Stimulated activated CD4-positive, alpha-beta T cell treated with anti-CD3 and anti-CD28 coated beads, Interleukin-15, amount 100 ng/mL, for 48 hours (primary cell): ENCODE measurements around the gene POP7.

ENCODE experiments used
- DNase-seq, 2 donors: peaks; one replicate each; pipeline ENCODE4 v3.0.0-alpha.2; 2020; ENCODE audit warnings: low read depth in 2 of 2

Gene POP7

DNA sequence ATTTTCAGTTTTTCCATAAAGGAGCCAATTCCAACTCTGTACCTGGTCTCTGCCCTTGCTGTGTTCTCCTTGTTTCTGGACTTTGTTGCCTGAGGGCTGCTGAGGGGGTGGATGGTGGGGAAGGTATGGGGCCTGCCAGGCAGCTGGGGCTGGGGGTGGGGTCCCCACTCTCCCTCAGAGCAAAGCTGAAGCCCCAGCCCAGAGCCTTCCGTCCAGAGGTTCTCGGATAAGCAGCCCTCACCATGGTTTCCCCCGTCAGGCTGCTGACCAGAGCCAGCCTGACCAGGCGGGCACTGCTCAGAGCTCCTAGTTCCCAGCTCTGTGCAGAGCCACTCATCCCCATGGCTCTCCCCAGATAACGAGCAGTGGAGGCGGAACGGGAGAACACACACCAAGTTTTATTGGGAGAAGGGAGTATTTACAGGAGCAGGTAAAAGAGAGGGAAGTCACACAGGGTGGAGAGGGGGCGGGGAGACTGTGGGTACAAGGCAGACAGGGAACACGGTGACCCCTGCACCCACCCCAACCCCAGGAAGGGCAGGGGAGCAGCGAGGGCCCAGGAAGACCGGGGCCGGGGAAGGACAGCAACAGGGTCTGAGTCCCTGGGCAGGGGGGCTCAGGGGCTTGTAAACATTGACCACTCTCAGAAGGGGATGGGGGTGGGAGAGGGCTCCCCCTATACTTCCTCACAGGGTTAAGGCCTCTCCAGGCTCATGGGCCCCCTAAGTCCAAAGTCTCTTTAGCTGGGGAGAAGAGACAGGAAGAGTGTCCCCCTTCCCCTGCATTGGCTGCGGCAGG, 26.6 kb upstream of the POP7 start:
- DNase-seq = no peak

DNA sequence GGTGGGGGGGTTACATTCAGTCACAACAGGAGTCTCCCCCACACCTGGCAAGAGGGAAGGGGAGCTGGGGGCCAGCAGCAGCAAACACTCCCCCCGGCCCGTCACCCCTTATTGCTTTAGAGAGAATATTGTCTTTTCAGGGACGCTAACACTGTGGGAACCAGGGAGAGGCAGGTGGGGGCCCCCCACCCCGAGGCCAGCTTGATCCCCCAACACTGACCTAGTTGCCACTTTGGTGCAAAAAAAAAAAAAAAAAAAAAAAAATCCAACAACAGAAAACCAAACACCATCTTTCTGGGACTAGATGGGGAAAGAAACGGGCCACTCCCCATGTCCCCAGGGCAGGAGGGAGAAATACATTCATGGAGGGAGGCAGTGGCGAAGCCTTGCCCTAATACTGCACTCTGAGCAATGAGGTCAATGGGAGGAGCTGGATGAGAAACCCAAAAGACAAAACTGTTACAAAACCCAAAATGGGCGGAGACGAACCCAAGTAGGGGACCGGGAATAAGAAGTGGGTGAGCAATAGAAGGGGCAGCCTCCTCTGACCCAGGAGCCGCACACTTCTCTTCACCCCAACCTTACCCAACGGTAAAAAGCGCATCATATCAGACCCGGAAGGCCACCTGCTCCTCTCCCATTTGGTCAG, 25.9 kb upstream of the POP7 start:
- DNase-seq = no peak

DNA sequence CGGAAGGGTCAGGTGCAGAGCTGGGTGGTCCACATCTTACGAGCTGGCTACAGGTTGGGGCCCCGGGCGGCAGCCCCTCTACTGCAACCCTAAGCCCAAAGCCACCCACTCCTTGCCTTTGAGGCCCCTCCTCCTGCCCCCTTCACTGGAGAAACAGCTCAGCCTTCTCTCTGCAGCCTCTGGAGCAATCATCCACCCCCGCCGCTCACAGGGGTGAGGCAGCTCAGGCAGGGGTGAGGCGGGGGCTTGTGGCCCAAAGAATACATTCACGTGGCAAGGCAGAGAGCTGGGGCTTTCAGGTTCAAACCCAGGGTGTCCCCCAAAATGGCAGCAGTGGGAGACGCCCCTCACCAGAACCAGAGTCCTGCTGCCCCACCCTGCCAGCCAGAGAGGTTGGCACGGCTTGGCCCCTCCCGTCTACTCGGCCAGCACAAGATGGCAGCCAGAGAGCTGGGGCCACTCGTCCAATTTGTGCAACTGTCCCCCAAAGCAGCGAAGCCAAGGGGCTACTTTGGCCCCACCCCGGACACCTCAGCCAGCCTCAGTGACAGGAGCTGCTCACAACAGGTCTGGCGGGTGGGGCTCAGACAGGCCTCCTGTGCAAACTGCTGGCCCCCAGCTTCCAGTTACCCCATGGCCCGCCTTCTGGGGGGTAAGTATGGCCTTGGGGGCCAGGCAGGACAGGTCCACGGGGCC, 25.2 kb upstream of the POP7 start:
- DNase-seq = no peak

DNA sequence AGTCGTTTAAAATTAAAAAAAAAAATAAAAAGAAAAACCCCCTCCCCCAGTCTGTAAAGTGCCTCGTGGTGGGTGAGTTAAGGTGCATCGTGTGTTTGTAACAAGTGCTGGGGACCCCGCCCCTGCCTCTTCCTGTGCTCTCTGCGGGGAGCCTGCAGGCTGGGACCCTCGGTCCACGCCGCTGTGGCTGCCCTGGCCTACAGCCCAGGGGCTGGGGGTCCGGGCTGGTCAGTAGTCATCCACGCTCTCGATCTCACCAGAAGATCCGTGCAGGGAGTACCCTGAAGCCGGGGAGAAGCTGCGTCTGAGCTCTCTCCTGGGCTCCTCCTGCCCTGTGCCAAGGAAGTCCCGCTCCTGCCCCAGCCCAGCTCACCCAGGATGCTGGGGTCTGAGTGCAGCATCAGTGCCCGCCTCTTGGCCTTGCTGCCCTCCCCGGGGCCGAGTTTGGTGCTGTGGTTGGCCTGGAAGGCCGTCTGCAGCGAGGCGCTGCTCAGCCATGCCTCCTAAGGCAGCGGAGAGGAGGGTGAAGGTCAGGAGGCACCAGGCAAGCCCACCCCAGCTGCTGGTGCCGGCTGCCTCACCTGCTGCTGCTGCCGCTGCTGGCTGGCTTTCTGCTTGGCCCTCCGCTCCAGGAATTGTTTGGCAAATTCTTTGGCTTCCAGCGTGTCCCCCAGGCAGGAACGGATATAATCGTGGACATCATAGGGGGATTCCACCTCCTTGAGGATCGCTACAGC, 24.3 kb upstream of the POP7 start:
- no peak for DNase-seq

DNA sequence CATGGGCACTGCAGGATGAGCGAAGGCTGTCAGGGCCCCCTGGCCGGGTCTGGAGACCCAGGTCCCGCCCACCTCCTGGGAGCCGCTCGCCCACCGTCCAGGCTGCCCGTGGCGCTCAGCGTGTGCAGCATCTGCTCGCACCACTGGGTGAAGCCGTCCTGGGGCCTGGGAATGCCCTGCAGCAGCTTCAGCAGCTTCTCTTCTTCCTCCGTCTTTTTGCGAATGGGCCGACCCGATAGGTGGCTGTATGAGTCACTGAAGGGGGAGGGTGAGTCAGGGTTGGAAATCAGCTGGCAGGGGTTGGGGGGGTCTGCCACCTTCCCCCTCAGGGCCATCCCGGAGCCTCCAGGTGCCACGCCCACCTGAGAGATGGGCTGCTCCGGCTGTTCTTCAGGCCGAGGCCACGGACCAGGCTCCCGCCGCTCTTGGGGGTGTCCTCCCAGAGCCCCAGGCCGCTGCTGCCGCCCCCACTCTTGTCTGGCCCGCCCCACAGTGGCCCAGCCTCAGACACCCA, 23.6 kb upstream of the POP7 start:
- DNase-seq = no peak

DNA sequence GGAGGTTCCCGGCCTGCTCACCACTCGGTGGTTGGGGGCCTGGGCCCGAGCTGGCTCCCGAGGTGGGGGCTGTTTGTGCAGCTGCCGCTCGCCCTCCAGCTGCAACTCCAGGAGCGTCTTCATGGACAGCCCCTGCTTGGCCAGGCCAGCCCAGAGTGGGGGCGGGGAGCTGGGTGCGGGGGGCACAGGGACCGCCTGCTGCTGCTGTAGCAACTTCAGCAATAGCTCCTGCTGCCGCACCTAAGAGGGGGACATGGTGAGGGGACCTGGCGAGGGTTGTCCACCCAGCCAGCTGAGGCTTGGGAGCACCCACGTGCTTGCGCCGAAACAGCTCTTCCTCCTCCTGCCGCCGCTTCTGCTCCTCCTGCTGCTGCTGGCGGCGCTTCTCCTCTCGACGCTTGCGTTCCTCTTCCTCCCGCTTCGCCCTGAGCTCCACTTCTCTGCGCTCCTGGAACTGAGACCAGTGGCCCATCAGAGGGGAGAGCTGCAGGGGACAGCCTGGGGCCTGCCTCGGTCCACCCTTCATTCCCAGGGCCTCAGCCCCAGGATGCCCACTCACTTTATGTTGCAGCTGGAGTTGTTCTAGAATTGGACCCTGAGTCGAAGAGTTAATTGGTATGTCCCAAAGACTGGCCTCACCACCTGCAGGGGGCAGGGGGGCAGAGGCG, 22.8 kb upstream of the POP7 start:
- no peak for DNase-seq

DNA sequence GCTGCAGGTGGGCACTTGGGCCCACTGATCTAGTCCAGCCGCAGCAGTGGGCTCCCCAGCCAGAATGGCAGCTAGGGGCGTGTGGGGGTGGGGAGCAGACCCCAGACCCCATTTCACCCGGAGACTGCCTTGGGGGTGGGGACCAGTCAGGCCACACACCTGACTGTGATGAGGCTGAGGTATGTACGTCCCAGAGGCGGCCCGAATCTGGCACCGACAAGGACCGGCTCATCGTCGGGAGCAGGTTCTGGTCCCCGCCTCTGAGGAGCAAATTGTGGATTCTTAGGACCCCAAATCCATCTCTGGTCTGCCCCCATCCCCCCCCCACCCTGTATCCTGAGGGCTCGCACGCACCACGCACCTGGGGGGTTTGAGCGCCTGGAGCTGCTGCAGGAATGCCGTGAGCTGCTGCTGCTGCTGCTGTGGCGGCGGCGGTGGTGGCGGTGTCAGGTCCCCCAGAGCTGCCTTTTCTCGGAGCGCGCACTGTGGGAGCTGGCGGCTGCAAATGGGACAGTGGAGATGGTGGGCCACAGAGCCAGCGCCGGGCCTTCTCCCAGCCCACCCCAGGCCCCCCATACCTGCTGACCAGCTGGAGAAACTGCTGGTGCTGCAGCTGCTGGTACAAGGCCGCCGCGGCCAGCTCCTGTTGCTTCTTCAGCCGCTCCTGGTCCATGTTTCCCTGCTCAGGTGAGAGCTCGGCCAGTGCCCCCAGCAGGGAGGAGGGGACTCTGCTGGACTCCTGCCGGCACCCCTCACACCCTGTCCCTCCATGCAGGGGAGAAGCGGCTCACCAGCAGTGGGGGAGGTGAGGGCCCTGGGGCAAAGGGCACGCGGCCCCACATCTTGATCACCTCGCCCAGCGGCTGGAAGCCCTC, 22.0 kb upstream of the POP7 start:
- no peak for DNase-seq

DNA sequence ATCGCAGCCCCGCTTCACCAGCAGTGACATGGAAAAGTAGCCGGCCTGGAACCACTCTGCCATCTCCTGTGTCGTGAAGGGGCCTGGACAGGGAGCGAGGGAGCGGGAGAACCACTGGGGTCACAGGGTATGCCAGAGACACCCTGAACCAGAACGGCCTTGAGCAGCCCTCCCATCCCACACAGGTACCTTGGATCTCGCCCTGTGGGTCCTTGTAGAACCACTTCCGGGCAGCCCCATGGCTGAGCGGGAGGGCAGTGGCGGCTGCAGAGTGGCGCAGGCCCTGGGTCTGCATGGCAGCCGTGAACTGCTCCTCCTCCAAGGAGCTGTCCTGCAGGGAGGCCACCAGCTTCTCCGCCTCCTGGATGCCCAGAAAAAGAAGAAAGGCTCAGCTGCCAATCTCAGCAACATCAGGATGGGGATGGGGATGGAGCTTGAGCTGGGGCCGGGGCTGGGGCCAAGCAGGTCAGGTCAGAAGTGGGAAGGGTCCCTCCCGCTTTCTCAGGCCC, 21.3 kb upstream of the POP7 start:
- no peak for DNase-seq

DNA sequence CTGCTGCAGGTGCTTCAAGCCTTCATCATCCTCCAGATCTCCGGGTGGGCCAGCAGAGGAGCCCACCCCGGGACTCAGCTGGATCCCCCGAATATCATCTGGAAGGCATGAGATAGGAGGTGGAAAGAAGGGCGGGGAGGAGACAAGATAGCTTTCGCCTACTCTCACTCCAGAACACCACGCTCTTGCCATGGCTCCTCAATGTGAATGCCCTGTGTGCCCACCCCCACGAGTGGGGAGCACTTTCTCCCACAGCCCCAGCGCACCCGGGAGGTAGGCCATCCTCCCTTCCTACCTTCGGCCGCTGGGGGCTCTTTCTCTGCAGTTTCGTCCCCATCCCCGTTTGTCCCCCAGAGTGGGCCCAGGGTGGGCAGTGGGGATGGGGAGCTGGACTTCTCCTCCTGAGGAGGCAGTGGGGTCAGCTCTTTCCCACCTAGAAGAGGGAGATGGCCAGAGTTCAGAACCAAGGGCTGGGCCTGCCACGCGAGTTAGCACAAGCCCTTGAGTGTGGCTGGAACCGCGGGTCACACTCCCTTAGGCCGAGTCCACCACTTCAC, 20.8 kb upstream of the POP7 start:
- no peak for DNase-seq

DNA sequence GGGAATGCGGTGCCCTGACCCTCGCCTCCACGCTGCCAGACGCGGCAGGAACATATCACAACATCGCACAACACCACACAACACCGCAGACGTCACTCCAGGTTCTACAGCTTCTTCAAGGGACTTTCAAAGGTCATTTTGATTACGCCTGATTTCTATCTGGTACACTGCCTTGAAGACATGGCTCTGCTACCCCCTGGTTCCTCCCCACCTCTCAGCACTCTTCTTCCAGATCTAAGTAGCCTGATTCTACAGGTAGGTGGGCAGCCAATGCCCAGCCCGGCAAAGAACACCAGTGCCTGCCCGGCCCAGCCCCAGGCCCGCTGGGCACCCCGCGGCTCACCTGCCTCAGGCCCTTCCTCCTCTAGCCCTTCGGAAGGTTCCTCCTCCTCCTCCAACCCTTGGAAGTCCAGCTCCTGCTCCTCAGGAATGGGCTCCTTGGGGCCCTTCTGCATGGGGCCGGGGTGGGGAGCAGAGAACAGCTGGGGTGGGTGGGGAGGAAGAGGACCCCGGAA, 20.2 kb upstream of the POP7 start:
- no peak for DNase-seq

DNA sequence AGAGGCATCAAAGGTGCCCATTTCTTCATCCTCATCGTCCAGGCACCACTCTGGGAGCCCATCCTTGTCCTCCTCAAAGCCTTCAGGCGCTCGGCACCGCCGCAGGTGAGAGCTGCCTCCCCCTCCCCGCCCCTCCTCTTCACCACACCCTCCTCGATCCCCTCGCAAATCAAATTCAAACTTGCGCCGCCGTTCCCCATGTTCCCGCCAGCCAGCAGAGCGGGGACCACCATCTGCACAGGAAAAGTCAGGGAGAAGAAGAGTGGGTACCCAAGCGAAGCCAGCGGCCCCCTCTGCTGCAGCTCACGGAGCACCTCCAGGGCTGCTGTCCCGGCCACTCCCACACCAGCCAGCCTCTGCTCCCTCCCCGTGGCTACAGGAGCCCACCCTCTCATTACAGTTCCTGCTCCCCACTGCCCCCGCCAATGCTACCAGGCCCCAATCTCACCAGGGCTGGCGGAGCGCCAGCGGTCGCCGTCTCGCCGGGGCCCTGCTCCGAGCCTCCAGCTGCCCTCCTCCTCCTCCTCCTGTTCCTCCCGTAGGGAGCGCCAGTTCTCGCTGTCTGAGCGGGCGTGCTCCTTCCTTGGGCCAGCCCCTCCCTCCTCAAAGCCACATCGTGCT, 19.6 kb upstream of the POP7 start:
- no peak for DNase-seq

DNA sequence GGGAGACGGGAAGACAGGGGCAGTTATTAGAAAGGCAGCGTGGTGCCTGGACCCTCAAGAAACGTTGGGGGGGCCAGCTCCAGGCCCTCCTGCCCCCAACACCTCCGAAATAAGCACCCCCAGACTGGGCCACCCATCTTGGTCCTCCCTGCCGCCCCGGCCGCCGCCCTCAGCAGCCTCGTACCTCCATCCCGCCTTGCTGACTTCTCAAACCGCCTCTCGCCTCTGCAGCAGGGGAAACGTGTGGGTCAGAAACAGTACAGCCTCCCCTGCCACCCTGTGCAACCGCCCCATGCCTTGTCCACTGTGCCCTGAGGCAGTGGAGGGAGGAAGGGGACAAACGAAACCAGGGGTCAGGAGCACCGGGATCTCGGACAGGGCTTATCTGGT, 19.1 kb upstream of the POP7 start:
- DNase-seq = no peak

DNA sequence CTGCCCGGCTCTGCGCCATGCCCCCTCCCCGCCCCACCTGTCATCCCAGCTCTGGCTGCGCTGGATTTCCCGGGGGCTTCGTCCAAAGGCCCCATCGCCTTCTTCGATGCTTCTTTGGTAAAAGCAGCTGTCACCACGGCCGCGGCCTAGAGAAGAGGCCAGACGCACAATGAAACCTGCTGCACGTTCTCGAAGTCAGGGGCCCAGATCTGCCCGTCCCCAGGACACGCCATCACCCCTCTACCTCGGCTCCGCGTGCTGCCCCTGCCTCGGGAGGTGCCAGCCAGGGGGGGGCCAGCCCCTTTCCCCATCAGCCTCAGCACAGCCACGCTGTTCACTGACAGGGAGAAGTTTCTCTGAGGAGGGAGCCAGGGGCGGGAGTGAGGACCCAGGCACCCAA, 18.7 kb upstream of the POP7 start:
- DNase-seq = no peak

DNA sequence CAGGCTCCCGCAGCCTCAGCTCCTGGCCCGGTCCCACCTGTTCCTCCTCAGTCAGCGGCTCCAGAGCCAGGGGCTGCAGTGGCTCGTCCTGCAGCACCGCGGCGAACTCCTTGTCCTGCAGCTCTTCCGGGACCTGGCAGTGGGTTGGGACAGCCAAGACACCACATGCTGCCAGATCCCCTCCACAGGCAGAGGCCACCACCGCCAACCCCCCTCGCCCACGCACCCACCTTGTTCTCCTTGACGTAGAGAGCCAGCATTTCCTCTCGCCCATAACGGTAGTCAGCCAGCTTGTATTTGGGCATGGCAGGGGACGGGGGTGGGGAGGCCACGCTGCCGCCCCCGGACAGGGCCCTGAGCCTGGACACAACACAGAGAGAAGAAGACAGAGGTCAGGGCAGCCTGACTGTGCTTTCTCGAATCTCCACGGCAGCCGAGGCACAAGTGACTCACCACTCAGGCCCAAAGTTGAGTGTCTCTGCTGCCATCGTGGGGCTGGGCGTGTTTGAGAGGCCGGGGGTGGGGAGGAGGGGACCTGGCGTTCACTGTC, 18.1 kb upstream of the POP7 start:
- no peak for DNase-seq

DNA sequence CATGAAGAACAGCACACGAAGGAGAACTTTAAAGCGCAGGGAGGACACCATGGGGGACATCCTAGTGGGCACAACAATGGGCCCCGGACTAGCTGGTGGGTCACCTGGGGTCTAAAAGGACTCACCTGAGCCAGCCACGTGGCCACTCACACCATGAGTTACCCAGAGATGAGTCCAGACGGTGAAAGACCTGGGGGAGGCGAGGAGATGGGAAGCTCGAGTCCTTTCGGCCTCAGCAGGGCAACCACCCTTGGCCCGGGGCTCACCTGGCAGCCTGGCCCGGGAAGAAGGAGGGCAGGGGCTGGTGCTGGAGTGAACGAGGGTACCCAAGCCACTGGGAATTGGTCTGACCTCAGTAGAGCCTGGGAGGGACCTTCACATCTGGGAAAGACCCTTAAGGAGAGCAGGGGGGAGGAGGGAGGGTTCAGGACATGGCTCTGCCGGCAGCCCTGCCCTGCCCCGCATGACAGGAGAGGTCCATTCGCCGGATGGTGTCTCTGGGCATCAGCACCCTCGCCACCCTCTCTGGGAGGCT, 17.5 kb upstream of the POP7 start:
- DNase-seq = no peak

DNA sequence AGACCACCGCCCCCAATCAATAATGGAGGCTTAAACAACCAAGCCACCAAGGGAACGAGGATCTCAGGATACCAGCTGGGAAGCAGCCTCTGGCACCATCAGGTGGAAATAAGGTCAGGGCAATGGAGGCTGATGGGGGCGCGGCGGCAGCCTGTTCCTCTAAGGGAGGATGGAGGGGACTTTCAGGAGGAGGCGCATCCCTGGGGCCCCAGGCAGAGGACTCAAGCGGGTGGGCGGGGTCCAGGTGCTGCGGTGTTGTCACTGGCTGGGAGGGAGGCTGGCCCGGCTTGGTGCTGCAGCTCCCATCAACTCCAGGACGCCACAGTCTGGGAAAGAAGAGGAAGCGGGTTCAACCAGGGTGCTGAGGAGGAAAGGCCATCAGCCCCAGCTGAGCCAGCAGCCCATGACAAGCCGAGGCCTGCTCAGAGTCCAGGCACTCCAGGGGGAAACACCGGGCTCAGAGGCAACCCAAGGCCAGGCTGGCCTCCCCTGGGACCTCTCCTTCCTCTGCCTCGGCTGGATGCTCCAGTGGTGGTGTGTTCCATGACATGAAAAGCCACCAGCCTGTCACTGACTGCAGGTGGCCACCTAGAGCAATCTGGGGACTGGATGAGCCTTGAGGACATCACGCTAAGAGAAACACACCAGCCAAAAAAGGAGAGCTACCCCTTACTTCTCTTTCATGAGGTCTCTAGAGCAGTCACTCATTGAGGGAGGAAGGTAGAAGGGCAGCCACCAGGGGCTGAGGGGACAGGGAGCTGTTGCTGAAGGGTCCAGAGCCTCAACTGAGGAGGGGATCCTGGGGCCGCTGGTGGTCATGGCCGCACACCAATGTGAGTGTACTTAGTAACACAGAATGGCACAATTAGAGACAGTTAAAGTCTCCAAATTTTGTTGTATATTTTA, 16.4 kb upstream of the POP7 start:
- no peak for DNase-seq

DNA sequence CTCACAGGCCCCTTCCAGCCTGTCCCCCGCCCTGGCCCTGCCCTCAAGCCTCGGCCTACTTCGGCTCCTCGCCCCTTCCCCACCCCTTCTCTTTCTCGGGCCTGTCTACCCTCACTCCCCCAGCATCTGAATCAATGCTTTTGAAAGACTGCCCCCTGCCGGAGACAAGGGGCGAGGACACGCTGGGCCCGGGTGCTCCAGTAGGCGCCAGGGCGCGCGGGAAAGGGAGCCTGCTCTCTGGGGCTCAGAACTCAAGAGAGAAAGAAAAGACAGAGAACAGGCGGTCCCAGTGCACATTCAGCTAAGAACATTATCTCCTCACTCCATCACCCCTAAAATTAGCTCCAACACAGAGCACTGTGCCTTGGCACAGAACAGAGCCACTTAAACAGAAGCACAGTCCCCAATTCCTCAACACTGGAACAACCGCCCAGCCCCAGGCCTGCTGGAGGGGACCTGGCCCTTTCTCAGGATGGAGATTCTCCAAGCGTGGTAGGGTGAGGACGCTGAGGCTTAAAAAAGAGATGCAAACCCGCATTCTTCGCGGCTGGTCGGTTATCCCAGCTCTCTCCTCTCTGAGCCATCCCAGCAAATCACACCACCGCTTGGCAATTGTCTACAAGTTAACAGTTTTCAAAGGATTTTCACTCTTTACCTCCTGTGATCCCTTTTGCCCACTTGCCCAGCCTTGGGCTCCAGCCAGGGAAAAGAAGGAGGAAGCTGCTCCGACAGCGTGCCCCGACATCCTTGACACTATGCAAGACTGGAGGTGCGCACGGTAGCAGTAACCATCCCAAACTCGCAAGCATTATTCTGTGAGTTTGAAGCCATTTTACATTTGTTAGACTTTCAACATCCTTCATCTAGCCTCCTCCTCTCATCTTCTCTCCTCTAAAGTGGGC, 14.0 kb upstream of the POP7 start:
- DNase-seq = peak; percentile 68 to 78
